ENCODE data around the gene CBX8. TPM values are rescaled to one million over a fixed set of nuclear protein-coding genes. Genes with fewer than 3 reads are reported as not detected.

Gene CBX8
- polyA plus RNA-seq, 1 experiment, result 0.37 TPM

DNA sequence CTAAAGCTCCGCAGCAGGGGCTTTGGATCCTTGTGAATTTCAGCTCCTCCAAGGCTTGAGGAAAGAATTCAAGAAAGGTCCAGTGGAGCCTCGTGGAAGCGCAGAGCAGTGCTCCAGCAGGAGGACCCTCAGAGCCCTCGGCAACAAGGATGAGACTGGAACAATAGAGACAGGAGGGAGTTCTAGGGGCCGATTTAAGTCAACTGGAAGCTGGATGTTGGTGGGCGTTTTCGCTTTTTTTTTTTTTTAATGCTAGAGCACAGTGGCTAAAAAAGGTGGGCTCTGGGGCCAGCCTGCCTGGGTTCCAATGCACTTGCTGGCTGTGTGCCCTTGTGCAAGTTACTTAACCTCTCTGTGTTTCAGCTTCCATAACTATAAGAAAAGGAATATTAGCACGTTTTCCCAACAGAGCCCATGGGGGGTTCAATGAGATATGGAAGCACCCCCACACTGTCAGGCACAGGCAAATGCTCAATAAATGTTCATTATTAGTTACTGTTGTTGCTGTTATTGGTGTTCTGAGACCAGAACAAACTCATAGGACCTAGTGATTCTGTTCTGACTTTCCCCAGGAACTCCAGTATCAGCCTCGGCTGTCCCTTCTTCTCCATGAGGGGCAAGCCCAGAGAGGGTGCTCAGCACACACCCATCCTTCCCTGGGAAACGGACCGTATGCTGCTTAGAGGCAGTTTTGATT lies 5.3 kb upstream of the CBX8 start:
- POLR2A ChIA-PET, result interaction anchor here (0.7 kb wide), 1 partner anchor 192 kb away, joined by 3 read pairs; no protein-coding TSS in a partner anchor
- Histone ChIP-seq H3K27ac (ENCODE audit: low read depth, low read length) (no peak overlapping the region), H3K27me3 (ENCODE audit: control insufficient read depth, insufficient read depth, low read length) (peaks cover 93% of the 10 kb centered on the region), H3K4me3 (ENCODE audit: low read depth, low read length) (no peak overlapping the region), H3K9me3 (ENCODE audit: control insufficient read depth, insufficient read depth, low read length) (peaks cover 16% of the 10 kb centered on the region)
- DNase-seq (ENCODE audit: low read depth, low spot score), result no peak
- TF ChIP-seq, protein P1, sequence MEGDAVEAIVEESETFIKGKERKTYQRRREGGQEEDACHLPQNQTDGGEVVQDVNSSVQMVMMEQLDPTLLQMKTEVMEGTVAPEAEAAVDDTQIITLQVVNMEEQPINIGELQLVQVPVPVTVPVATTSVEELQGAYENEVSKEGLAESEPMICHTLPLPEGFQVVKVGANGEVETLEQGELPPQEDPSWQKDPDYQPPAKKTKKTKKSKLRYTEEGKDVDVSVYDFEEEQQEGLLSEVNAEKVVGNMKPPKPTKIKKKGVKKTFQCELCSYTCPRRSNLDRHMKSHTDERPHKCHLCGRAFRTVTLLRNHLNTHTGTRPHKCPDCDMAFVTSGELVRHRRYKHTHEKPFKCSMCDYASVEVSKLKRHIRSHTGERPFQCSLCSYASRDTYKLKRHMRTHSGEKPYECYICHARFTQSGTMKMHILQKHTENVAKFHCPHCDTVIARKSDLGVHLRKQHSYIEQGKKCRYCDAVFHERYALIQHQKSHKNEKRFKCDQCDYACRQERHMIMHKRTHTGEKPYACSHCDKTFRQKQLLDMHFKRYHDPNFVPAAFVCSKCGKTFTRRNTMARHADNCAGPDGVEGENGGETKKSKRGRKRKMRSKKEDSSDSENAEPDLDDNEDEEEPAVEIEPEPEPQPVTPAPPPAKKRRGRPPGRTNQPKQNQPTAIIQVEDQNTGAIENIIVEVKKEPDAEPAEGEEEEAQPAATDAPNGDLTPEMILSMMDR (IDR thresholded peaks at IDR 0.05; ENCODE audit: low read depth, low read length), result no peak
- CTCF ChIA-PET, result no interaction called here

DNA sequence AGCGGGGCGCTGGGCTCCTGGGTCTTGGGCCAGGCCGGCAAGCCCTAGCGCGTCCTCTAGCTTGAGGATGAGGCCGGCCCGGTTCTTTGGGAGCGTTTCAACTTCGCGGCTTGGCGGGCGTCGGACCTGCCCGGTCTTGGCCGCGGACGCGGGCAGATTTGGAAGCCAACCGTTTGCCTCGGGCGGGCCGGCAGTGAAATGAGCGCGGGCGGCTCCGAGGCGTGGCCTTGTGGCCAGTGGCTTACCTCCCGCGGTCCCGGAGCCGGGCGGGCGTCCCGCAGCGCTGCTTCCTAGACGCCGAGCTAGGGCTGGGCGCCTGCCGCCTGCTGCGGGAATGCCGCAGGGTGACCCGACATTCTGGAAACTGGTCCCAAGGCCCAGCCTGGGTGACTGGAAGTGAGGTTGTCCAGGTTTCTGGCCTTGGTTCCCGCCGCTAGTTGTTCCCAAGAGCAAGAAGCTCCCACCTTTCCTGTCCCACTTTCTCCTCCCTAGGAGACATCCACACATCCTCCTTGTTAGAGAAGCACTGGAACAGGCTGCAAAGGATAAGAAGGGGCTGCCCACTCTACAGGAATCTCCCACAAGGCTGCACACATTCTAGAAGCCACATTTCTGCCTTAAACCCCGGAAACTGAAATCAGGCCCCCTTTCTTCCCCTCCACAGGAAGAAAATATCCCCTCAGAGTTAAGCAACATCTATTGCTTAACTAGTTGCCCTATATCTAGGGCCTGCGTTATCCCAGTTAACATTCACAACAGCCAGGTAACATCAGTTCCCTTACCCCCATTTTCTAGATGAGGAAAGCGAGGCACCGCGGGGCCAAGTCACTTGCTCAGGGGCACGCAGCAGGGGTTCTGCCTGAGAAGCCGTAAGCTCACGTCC lies 4.5 kb upstream of the CBX8 start:
- H3K4me3 ChIP-seq (ENCODE audit: low read depth, low read length), result no peak overlapping the region
- peaks cover 85% of the 10 kb centered on the region for H3K27me3 ChIP-seq (ENCODE audit: control insufficient read depth, insufficient read depth, low read length)
- ChIA-PET CTCF (no interaction called here), POLR2A (interaction anchor here (0.7 kb wide), 1 partner anchor 192 kb away, joined by 3 read pairs; no protein-coding TSS in a partner anchor)
- H3K9me3 ChIP-seq (ENCODE audit: control insufficient read depth, insufficient read depth, low read length), result peaks cover 16% of the 10 kb centered on the region
- no peak overlapping the region for H3K27ac ChIP-seq (ENCODE audit: low read depth, low read length)
- DNase-seq (ENCODE audit: low read depth, low spot score), result no peak
- TF ChIP-seq, protein P1 (IDR thresholded peaks at IDR 0.05; ENCODE audit: low read depth, low read length), result no peak

DNA sequence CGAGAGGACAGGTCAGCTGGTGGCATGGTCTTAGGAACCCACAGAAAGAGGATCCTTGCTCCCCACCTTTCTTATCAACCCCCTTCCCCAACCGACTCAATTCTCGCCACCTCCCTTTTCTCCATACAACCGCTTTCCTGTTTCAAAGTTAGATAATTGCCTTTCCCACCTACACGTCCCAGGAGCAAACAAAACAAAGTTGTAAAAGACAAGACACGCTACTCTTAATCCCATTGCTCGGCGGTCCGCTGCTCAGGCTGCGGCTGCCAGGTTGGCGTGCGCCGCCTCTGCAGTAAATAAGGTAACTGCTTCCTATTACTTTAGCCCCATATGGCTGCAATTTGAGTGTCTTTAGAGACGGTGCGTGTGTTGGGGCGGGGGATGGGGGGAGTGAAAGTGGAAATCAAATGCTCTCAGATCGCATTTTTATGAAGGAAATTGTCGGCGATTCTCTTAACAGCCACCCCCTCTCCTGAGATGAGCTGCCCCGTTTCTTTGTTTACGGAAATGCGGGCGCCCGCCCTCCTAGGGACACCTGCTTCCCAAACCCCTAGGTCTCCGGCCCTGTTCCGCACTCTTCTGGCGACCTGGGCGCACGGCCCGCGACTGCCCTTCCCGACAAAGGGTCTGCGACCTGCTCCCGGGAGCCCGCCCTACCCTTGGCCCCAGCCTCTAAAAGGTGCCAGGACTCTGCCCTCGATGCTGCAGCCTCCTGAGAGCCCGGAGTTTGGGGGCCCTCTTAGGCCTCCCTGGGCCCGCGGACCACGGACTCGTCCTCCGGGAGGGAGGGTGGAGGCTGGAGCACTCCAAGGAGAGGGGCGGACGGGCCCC lies 3.7 kb upstream of the CBX8 start:
- Histone ChIP-seq H3K27ac (ENCODE audit: low read depth, low read length) (no peak overlapping the region), H3K27me3 (ENCODE audit: control insufficient read depth, insufficient read depth, low read length) (peaks cover 77% of the 10 kb centered on the region), H3K9me3 (ENCODE audit: control insufficient read depth, insufficient read depth, low read length) (peaks cover 16% of the 10 kb centered on the region), H3K4me3 (ENCODE audit: low read depth, low read length) (no peak overlapping the region)
- DNase-seq (ENCODE audit: low read depth, low spot score), result no peak
- TF ChIP-seq, protein P1 (IDR thresholded peaks at IDR 0.05; ENCODE audit: low read depth, low read length), result no peak
- ChIA-PET POLR2A (no interaction called here), CTCF (no interaction called here)

DNA sequence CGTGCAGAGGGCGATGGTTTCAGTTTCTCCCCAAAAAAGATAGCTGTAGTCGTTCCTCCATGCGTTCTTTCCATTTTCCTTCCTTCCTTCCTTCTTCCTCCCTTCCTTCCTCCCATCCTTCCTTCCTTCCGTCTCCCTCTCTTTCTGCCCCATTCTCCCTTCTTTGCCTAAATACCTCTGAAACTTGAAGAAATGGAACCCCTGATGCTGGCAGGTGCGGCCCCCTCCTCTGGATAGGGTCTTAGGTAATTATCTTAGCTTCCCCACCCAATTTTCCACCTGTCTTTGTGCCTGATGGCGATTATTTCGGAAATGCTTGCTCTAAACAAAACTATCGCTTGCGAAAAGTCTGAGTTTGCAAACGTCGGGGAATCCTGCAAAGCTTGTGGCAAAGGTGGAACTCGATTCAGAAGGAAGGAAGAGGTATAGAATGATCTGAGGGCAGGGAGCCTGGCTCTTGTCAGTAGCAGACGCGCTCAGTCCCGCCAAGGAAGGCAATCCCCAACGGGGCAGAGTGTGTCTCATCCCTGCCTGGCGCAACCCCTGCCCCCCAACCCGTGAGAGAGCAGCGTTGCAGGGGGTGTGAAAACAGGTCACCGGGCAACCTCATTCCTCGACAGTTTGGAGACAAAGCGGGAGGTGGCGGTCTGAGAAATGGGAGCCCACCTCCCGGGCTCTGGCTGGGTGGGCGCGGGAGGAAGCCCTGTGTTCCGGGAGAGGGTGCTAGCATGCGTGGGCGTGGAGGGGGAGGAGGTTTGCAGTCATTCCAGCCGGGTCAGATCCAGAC lies 2.9 kb upstream of the CBX8 start:
- Histone ChIP-seq H3K4me3 (ENCODE audit: low read depth, low read length) (no peak overlapping the region), H3K27me3 (ENCODE audit: control insufficient read depth, insufficient read depth, low read length) (peaks cover 69% of the 10 kb centered on the region), H3K9me3 (ENCODE audit: control insufficient read depth, insufficient read depth, low read length) (peaks cover 16% of the 10 kb centered on the region), H3K27ac (ENCODE audit: low read depth, low read length) (no peak overlapping the region)
- ChIA-PET POLR2A (interaction anchor here (1.0 kb wide), 1 partner anchor 14 kb away, joined by 3 read pairs; no protein-coding TSS in a partner anchor), CTCF (no interaction called here)
- DNase-seq (ENCODE audit: low read depth, low spot score), result no peak
- TF ChIP-seq, protein P1 (IDR thresholded peaks at IDR 0.05; ENCODE audit: low read depth, low read length), result no peak
